ENCODE data around the gene TMEM273.

- TF ChIP-seq, protein P1, sequence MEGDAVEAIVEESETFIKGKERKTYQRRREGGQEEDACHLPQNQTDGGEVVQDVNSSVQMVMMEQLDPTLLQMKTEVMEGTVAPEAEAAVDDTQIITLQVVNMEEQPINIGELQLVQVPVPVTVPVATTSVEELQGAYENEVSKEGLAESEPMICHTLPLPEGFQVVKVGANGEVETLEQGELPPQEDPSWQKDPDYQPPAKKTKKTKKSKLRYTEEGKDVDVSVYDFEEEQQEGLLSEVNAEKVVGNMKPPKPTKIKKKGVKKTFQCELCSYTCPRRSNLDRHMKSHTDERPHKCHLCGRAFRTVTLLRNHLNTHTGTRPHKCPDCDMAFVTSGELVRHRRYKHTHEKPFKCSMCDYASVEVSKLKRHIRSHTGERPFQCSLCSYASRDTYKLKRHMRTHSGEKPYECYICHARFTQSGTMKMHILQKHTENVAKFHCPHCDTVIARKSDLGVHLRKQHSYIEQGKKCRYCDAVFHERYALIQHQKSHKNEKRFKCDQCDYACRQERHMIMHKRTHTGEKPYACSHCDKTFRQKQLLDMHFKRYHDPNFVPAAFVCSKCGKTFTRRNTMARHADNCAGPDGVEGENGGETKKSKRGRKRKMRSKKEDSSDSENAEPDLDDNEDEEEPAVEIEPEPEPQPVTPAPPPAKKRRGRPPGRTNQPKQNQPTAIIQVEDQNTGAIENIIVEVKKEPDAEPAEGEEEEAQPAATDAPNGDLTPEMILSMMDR (IDR thresholded peaks at IDR 0.05) = no peak
- no peak for TF ChIP-seq POLR2A (IDR thresholded peaks at IDR 0.05)
Observed at GRCh38 chr10:49128854-49129253, 59.3 kb downstream of the TMEM273 start.

All from esophagus squamous epithelium (tissue), 4 donors.